KMS-11 (cell line): Measurements from ENCODE around the gene CIPC.

ENCODE experiments used
- H2AFZ ChIP-seq: fragments of 200-600 bp; sonication (generic); 2 replicates; pipeline ENCODE4 v1.6.1; 2016; ENCODE audit warnings: antibody characterized with exemption, mixed run types, low read depth
- H3K27ac ChIP-seq: fragments of 200-600 bp; sonication (generic); 2 replicates; pipeline ENCODE4 v1.6.1; 2016; ENCODE audit warnings: mild to moderate bottlenecking, mixed run types
- H3K27me3 ChIP-seq: fragments of 200-600 bp; sonication (generic); 2 replicates; pipeline ENCODE4 v1.6.1; 2017; ENCODE audit warnings: mild to moderate bottlenecking, low read depth, mixed run types, moderate library complexity; ENCODE audit not compliant: insufficient read depth
- H3K36me3 ChIP-seq: fragments of 200-600 bp; sonication (generic); 2 replicates; pipeline ENCODE4 v1.6.1; 2017; ENCODE audit warnings: mild to moderate bottlenecking, mixed run types; ENCODE audit not compliant: insufficient read depth
- H3K4me1 ChIP-seq: fragments of 200-600 bp; sonication (generic); 2 replicates; pipeline ENCODE4 v1.6.1; 2016; ENCODE audit warnings: mild to moderate bottlenecking, low read depth, mixed run types; ENCODE audit not compliant: poor library complexity, severe bottlenecking
- H3K4me2 ChIP-seq: fragments of 200-600 bp; sonication (generic); 2 replicates; pipeline ENCODE4 v1.7.0; 2016; ENCODE audit warnings: mild to moderate bottlenecking, mixed run types
- H3K4me3 ChIP-seq: fragments of 200-600 bp; sonication (generic); IDR thresholded peaks from 2 replicates; pipeline ENCODE4 v1.6.1; 2017; ENCODE audit warnings: low read depth, low read length, mixed read lengths; ENCODE audit not compliant: insufficient read depth
- H3K79me2 ChIP-seq: fragments of 200-600 bp; sonication (generic); 2 replicates; pipeline ENCODE4 v1.6.1; 2016; ENCODE audit warnings: low read depth, mixed run types; ENCODE audit not compliant: insufficient read depth
- H3K9ac ChIP-seq: fragments of 200-600 bp; sonication (generic); 2 replicates; pipeline ENCODE4 v1.6.1; 2016; ENCODE audit warnings: mild to moderate bottlenecking, mixed run types
- H4K20me1 ChIP-seq: fragments of 200-600 bp; sonication (generic); 2 replicates; pipeline ENCODE4 v1.6.1; 2016; ENCODE audit warnings: mild to moderate bottlenecking, mixed run types; ENCODE audit not compliant: insufficient read depth
- CTCF ChIP-seq: fragments of 200-600 bp; sonication (generic); conservative IDR thresholded peaks from 2 replicates; pipeline ENCODE4 v1.6.1; 2017; ENCODE audit warnings: low read depth, mild to moderate bottlenecking, antibody characterized with exemption, low read length, moderate library complexity, mixed read lengths

The CIPC gene

GRCh38 chr14:77105145-77105939 is 7.3 kb downstream of the CIPC start:
- Histone ChIP-seq H3K27ac (no peak overlapping the region), H4K20me1 (no peaks in the 10 kb centered on the region), H3K4me3 (no peak overlapping the region), H3K27me3 (no peaks in the 10 kb centered on the region), H3K9ac (no peak overlapping the region), H3K4me1 (no peaks in the 10 kb centered on the region), H3K79me2 (no peaks in the 10 kb centered on the region), H3K4me2 (no peak overlapping the region), H2AFZ (no peak overlapping the region), H3K36me3 (no peaks in the 10 kb centered on the region)
- TF ChIP-seq CTCF, result no peak

GRCh38 chr14:77106666-77107065 is 8.6 kb downstream of the CIPC start:
- no peak overlapping the region for H2AFZ ChIP-seq
- H4K20me1 ChIP-seq, result no peaks in the 10 kb centered on the region
- H3K27me3 ChIP-seq, result no peaks in the 10 kb centered on the region
- H3K9ac ChIP-seq, result no peak overlapping the region
- no peaks in the 10 kb centered on the region for H3K4me1 ChIP-seq
- no peak overlapping the region for H3K4me3 ChIP-seq
- H3K79me2 ChIP-seq, result no peaks in the 10 kb centered on the region
- H3K4me2 ChIP-seq, result no peak overlapping the region
- no peak for TF ChIP-seq CTCF
- no peaks in the 10 kb centered on the region for H3K36me3 ChIP-seq
- H3K27ac ChIP-seq, result no peak overlapping the region

GRCh38 chr14:77107228-77107627 is 9.2 kb downstream of the CIPC start:
- Histone ChIP-seq H3K4me1 (no peaks in the 10 kb centered on the region), H3K79me2 (no peaks in the 10 kb centered on the region), H4K20me1 (no peaks in the 10 kb centered on the region), H3K4me3 (no peak overlapping the region), H3K9ac (no peak overlapping the region), H3K27me3 (no peaks in the 10 kb centered on the region), H3K4me2 (no peak overlapping the region), H3K36me3 (no peaks in the 10 kb centered on the region), H3K27ac (no peak overlapping the region), H2AFZ (no peak overlapping the region)
- TF ChIP-seq CTCF, result no peak

- no peak for TF ChIP-seq CTCF
- H3K4me2 ChIP-seq, result no peak overlapping the region
- no peaks in the 10 kb centered on the region for H3K36me3 ChIP-seq
- no peak overlapping the region for H3K4me3 ChIP-seq
- H3K27me3 ChIP-seq, result no peaks in the 10 kb centered on the region
- no peak overlapping the region for H2AFZ ChIP-seq
- H3K79me2 ChIP-seq, result no peaks in the 10 kb centered on the region
- no peaks in the 10 kb centered on the region for H4K20me1 ChIP-seq
- H3K9ac ChIP-seq, result no peak overlapping the region
- no peaks in the 10 kb centered on the region for H3K4me1 ChIP-seq
- no peak overlapping the region for H3K27ac ChIP-seq
These were observed 10.7 kb downstream of the CIPC start for GRCh38 chr14:77108753-77109152.
